ENCODE measurements around the gene HECW1.

HECW1 gene

DNA sequence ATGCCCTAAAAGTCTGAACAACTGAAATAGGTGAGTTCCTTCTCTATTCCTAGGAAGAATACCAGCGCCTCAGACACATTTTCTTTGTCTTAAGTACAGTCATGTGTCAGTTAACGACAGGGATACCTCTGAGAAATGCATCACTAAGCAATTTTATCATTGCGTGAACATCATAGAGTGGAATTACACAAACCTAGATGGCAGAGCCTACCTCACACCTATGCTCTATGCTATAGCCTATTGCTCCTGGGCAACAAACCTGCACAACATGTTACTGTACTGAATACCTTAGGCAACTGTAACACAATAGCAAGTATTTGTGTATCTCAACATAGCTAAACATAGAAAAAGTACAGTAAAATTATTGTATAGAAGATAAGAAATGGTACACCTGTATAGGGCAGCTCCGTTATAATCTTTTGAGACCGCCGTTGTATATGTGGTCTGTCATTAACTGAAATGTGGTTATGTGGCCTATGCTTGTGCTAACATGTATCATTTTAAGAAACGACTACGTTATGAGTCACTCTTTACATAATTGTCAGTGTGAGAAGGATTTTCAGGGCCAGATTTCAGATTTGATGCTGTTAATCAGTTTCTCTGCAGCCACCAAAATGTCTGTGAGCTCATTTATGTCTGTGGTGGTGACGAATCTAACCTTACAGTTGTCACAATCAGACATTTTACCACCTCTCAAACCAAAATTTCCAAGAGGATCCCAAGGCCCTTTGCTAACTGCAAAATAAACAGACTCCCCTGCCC lies 404.3 kb downstream of the HECW1 start:
- peak; percentile 5 for DNase-seq

DNA sequence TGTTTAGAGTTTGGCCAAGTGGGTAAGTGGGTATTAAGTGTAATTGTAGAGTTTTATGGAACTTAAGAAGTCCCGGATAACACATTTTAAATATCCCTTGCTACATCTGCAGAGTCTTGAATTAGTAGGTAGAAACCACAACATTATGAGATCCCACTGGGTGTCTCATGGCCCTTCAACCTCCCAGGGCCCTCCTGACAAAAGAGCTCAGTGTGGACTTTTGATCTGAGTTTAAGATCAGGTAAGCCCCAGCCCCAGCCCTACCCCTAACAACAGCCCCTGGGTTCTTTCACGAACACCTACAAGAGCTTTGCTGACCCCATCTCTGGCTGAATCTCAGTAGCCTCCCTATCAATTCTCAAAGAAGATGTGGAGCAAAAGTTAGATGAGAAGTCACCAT lies 405.0 kb downstream of the HECW1 start:
- no peak for DNase-seq

DNA sequence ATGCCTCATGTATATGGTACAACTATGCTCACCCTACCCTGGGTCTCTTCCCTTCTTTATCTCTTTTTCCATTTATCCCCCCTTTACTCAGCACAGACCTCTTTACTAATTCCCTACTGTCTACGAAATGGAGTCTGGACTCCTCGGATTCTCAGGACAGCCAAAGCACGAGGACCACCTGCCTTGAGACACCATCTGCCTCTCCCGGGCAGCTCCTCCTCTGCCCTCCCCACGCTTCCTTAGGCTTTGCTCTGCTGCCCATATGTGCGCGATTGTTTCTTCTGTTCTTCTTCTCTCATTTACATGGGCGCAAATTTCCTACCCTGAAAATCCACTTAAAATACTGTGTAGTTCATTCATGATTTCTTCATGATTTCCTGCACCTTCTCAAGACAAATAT lies 407.8 kb downstream of the HECW1 start:
- DNase-seq: no peak

DNA sequence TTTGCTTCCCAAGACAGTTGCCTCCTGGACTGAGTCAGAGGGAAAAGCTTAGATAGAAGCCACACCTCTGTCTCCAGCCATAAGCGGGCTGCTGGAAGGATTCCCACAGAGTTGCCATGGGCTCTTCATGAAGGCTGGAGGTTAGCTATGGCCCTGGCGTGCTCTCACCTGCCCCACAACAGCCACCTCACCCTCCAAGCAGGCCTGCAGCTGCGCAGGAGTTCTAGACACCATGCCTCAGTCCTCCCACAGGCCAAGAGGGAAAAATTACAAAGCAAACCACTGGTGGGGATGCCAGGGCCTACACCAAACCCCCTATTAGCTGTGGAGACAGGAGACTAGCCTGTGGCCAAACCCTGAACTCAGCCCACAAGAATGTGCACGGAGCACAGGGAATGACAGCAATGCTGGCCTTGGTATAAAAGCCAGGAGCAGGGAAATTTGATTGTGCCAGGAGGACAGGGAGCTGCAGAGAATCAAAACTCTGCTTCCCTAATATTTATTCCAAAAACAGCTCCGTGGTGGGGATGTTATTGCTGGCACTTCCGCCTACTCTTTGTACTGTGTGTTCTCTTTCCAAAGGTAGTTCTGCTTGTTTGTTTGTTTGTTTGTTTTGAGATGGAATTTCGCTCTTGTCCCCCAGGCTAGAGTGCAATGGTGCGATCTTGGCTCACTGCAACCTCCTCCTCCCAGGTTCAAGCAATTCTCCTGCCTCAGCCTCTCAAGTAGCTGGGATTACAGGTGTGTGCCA lies 410.1 kb downstream of the HECW1 start:
- DNase-seq: no peak

DNA sequence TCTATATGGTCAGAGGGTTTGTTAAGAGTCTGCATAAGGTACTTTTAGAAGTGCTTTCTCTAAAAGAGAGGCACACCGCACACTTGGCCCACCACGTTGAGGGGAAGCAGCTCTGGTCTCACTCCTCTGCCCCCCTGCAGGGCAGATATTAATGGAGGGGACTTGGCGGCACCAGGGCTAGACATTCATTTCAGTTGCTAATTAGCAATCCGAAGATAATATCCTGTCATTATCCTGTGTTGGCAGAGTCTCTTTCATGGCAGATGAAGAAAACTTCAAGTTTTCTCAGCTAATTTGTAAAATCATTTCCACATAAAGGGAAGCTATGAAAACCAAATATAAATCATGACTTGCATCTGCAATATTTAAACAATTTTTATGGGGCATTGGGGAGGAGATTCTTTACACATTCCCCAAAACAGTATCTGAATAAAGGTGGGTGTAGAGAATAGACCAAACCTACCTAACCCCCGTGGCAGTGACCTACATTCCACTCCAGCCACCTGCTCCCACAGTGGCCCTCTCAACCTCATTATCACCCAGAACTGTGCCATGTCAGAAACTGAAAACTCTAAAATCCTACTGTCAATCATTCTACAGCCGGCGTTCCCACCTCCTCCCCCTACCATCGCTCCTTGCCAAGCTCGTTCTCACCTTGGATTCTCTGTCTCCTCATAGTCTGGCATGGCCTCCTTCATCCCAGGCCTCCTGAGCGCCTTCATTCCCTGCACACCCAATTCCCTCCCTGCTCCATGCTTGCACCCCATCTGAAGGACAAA lies 416.3 kb downstream of the HECW1 start:
- no peak for DNase-seq

DNA sequence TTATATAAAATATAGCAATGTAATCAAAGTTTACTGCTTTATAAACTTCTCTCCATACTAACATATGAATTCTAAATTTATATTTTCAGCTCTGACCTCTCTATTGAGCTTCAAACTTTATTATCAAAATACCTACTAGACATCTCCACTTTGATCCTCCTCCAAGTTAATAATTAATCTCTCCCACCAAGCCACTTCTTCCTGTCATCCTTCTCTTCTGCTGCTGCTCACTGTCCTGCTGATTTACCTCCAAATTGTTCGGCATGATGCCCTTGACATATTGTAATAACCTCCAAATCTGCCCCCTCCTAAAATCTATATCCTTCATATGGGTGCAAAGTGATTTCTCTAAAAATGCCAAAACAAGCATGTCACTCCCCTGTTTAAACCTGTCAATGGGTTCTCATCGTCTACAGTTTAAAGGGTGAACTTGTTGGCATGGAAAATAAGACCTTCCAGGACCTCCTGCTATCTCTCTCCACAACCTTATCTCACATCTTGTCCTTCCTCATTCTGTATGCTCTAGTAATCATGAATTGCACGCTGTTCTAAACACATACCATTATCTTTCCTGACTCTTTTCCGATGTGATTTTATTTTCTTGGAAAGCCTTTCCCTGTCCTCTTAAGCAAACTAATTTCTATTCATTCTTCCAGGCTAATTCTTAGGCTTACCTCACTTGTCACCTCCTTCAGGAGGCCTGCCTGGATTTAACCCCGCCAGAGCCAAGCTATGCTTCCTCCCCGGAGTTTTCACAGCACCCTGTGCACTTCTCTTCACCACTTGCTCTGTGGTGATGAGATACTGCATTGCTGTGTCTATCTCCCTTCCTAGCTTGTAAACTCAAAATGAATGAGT lies 418.3 kb downstream of the HECW1 start:
- DNase-seq: no peak

DNA sequence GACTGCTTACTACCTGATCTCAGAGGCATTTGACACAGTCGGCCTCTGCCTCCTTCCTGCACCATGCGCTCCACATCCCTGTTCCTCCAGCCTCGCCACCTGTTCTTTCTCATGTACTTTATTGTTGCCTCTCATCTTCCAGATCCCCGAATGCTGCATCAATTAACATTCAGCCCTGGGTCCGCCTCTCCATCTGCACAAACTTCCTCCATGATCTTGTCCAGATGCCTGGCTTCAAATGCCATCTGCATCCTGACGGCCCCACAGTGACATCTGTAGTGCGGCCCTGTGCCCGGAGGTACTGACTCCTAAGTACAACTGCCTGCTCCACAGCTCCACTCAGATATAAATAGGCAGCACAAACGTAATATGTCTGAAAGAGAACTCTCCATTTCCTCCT lies 419.3 kb downstream of the HECW1 start:
- no peak for DNase-seq

DNA sequence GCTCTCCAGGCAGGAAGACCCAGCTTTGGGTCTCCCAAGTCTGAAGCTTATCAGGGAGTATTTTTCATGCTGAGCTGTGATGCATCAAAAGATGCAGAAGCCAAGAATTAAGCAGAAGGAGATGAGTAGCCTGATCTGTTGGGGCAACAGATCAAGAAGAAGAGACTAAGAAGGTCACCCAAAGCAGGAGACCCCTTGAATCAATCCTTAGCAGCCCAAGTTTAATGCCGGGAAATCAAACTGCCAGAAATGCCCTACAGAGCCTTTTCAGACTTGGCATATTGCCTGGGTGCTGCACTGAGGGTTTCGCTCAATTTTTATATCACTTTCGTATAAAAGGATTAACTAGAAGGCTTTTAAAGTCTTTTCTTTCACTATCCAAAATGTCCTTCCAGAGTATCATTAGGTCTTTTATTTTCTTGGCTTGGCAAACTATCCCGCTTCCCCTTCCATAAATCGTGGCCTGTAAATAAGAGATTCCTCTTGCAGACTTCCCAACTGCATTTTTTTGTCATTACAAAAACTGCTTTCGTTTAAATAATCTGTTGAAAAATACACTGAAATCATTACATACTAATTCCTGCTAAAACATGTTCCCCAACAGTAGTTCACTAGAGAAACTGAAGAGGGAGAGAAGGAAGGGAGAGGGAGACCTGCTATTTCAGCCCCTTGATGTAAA lies 421.5 kb downstream of the HECW1 start:
- no peak for DNase-seq

DNA sequence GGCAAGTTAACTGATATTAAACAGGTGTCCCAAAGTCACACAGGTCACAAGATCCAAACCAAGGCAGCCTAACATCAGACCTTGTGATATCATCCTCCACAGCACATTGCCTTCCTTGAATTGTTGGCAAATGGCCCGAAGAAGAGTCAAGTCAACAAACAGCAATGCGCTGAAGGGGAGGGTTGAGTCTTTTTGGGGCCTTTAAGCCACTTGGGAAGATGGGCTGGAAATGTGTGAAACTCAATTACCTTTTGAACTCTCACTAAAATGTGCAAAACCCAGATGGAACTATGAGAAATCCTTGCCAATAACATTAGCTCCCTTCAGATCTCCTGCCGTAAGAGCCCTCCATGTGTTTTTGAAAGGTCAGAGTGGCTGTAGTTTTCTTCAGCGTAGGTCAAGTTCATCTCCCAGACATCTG lies 422.6 kb downstream of the HECW1 start:
- DNase-seq: no peak

DNA sequence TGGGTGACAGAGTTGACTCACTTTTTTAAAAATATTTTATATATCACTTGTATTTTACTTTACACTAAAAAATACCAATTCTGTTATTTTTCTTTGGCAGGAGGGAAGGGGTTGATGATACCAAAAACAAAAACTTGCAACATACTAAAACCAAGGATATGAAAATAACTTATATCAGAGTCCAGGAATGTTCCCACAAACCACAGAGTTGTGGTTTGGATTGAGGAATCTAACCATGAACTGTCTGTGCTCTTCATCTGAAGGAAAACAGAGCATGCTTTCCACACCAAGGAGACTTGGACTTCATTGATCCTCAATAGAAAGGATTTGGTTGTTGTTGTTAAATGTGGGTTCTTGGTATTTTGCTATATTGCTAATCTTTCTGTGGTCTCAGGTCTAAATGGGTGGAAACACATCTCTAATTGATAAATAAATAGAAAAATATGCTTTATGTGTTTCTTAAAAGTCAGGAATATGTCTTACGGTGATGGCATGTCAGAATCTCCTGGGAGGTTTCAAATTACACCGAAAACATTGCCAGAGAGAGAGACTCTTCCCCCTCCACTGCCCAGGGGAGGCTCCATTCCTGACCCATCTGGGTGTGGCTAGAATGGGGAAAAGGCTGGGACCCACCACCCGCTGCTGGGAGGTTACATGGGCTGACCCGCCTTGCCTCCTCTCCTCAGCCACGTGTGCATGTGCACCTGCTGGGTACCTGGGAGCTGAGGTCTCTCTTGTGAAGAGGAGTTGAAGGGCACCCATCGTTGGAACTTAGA lies 423.6 kb downstream of the HECW1 start:
- DNase-seq: no peak

DNA sequence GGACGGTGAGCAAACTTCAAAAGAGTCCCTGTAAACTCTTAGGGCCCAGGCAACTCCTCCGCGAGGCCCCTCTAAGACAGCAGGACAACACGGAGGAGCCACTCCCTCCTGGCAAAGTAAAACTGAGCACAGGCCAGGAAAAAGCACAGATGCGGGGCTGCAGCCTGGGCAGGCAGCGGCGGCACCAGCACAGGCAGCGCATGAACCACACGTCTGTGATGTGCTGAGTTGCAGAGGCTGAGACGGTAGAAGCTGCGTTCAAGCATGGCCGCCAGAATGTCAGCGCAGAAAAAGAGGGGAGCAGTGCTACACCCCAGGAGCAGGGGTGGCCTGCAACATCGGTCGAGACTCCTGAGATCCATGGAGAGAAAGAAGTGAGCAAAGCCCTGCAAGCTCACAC lies 424.3 kb downstream of the HECW1 start:
- no peak for DNase-seq

DNA sequence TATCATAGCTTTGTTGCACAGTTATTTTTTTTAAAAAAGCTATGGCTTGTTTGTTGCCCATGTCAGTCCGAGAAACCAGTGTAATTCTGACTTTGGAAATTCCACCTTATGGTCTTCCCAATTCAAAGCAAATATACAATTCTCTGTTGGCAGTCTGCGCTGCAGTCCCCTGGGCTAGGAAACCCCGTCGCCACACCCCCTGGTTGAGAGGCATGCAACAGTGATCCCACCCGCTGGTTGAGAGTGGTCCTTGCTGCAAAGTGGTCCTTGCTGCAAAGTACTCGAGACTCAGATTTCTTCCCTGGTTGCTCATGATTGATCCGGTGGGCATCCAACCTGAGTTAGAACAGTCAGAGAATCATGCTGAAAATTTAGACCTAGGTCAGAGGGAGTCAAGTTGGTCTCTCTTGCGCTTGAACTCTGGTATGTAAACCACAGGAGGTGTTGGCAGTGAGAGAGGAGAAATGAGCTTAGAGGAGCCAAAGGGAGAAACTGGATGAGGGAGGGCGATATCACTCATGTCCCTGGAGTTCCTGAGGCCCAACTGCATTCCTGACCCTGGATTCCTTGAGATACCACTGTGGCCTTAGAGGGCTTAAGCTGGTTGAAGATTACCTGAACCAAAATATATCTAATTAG lies 425.4 kb downstream of the HECW1 start:
- no peak for DNase-seq

DNA sequence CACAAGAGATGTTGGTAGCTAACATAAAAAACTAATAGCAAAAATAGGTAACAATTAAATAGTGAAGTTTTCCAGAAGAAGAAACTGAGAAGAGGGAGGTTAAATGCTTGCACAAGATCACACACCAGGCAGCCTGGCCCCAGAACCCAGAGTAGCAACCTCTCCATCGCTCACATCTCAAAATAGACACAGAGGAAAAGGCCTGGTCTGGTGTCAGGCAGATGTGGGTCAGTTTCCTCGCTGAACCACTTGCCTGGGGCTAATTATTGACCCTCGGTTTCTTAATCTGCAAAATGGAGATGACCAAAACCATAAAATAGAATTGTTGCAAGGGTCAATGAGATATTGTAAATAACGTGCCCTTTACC lies 425.9 kb downstream of the HECW1 start:
- DNase-seq: no peak

DNA sequence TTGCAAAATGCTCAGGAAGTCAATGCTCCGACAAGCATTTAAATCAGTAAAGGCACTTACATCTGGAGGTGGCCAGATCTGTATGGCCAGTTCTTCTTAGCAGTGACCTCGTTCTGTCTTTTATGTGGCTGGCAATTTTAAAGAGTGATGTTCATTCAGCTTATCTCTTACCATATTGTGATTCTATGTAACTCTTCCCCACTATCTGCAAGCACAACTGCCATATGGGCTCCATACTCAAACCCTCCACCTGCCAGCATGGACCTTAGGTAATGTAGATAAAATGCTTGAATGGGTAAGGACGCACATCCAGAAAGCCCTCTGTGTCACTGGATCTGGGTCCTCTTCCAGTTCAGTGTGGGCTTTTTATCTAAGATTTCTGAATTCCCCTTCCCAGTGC lies 428.0 kb downstream of the HECW1 start:
- DNase-seq: no peak

DNA sequence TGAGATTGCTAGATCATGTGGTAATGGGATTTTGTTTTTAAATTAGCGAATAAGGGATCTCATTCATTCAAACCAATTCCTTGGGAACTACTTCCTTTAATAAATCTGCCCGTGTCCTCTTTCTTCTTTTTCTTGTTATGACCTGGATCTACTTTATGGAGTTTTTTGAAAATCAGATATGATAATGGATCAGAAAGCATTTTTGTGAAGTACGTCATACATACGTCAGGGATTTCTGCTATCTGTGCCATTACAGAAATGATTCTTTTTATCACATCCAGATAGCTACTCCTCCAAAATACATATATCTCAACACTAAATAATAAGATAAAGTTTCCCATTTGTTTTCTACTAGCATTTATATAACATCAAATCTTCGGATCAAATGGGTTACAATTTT lies 430.3 kb downstream of the HECW1 start:
- DNase-seq: no peak

DNA sequence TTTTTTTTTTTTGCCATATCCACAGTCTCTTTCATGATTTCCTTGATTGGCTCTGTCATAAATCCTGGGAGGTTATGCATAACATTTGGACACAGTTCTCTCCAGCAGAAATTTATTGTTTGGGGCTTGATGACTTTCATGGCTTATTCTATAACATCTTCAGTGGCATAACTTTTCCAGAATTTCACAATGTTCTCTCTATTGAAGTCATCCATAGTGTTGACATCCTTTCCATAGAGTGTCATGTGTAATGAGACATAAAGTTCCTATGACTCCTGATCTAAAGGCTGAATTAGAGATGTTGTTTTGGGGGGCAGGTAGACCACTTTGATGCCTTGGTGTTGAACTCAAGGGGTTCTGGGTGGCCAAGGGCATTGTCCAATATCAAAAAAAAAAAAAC lies 433.8 kb downstream of the HECW1 start:
- DNase-seq: no peak

DNA sequence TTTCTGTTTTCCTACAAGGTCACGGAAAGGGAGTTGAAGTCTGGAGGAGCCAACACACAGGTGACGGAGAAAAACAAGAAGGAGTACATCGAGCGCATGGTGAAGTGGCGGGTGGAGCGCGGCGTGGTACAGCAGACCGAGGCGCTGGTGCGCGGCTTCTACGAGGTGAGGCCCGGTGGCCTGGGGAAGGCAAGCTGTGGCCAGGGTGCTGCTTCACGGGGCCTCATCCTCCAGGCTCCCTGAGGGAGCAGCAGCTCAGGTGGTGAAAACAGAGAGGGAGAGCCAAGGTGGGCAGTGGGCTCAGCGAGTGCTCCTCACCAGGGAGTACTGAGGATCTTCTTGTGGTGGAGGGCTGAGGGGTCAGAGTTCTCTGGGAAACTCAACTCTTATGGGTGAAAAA lies 438.0 kb downstream of the HECW1 start:
- DNase-seq: no peak

DNA sequence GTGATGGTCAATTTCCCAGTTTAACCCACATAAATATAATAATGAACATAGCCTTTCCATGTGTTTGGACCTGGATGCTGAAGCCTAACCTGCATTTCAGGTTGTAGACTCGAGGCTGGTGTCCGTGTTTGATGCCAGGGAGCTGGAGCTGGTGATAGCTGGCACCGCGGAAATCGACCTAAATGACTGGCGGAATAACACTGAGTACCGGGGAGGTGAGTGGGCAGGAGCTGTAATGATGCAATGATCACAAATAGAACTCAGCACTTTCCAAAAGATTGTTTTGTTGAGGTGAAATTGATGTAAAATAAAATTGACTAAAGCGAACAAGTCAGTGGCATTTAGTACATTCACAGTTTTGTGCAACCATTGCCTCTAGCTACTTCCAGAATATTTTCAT lies 439.7 kb downstream of the HECW1 start:
- no peak for DNase-seq

DNA sequence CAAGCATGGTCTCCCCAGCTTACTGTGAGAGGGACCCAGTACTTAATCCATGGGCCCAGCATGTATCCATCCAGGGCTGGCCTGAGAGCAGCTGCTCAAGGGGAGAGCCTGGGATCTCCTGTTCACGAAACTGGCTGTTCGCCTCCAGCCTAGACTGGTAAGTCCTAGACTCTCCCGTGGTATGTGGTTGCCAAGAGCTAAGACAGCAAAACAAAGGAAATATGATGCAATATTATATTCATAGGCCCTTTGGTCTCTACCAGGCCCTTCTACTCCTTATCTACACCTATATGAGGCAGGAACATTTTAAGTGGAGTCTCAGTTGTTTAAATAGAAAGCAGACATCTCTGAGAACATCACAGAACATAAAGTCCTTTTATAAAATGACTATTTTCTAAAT lies 441.6 kb downstream of the HECW1 start:
- no peak for DNase-seq

DNA sequence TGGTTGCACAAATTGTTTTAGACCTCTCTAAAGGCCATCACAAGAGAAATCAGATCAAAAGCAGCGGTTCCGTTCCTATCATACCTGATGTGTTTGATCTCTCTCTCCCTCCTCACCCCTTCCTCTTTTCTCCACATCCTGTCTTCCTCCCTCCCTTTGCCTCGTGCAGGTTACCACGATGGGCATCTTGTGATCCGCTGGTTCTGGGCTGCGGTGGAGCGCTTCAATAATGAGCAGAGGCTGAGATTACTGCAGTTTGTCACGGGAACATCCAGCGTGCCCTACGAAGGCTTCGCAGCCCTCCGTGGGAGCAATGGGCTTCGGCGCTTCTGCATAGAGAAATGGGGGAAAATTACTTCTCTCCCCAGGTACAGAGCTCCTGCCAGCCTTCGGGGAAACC lies 442.0 kb downstream of the HECW1 start:
- peak; percentile 11 for DNase-seq
